Stimulated activated CD4-positive, alpha-beta T cell treated with anti-CD3 and anti-CD28 coated beads, TNF-alpha, amount 100 ng/mL, for 48 hours (primary cell): ENCODE results near the gene MAP3K14.
A peak's percentile ranks its signal among the peaks of the same experiment; 100 is the strongest.

Experiments used
- DNase-seq, 3 donors: peaks; one replicate each; pipeline ENCODE4 v3.0.0-alpha.2; 2020; ENCODE audit warnings: low read depth in 3 of 3

Gene MAP3K14

DNA sequence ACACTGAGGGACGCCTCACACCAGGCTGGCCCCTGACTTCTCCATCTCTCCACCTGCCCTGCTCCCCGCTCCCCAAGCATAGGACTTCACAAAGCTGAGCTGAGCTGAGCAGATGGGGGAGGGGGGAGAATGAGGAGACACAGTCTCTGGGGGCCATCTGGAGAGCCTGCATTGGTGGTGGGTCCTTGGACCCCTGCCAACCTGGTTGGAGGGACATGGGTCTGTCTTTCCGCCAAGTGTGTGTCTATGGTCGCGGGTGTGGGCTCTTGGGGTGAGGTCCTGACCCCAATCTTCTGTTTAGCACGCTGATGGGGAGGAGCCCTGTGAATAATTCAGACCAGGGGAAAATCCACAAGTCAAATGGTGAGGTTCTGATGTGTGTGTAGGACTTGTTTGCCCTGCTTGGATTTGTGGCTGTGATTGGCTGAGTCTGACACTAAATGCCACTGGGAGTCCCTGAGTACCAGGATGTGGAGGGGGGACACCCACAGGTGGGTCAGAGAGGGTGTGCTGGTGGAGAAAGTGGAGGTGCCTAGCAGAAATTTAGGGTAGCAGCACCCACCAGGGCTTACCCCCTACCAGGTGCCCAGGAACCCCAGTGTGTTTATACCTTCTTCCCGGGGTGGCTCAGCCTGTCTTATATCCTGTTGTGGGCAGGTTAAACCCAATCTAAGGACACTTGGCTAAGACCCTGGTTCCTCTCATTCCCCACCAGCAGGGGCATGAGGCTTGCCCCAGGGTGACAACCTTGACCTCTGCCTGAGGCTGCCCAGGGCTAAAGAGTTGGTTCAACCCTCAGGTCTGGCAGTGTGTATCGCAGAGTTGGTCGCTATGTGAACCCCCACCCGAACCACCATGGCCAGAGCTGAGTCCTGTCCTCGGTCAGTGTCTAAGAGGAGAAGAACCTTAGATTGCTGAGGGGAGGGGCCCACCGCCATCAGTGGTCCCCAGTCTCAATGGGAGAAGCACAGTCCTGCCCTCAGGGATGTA is 93.0 kb downstream of the MAP3K14 start:
- DNase-seq: peak in 1 of 3 donors; percentile 54

- no peak for DNase-seq
Observed at GRCh38 chr17:45222996-45223538, 93.8 kb downstream of the MAP3K14 start.

- DNase-seq: peak in 1 of 3 donors; percentile 60
Observed at GRCh38 chr17:45222289-45222995, 94.4 kb downstream of the MAP3K14 start.

DNA sequence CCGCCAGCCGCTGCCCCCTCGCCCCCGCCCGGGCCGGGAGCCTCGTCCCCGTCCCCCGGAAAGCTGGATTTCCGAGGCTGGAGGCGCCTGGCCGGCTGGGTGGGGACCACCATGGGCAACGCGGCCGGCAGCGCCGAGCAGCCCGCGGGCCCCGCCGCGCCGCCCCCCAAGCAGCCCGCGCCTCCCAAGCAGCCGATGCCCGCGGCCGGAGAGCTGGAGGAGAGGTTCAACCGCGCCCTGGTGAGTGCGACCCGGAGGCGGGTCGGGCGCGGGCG is 94.9 kb downstream of the MAP3K14 start:
- DNase-seq: peak in 1 of 3 donors; percentile 20

- peak in 1 of 3 donors; percentile 50 for DNase-seq
Observed at GRCh38 chr17:45221081-45222013, 95.5 kb downstream of the MAP3K14 start, which contains the start of gene FMNL1. Gene FMNL1, plus strand, starts transcription at chr17:45221885. Its CDS starts 240 bp downstream, at chr17:45222125.

GRCh38 chr17:45220079-45220478 is 96.7 kb downstream of the MAP3K14 start:
- DNase-seq: no peak

GRCh38 chr17:45218895-45219661 is 97.7 kb downstream of the MAP3K14 start:
- DNase-seq: peak; percentile 68 to 91 (median 75)
